OCI-LY3 (cell line): ENCODE results near the gene CD274.

Experiments used
- EZH2phosphoT487 ChIP-seq: fragments of 200-600 bp; shearing (Covaris generic); IDR thresholded peaks from 2 replicates; pipeline ENCODE4 v1.6.1; 2018; ENCODE audit warnings: antibody characterized with exemption, mixed run types, low read depth
- TF ChIP-seq, protein P1 (sequence below): fragments of 200-600, 300-600 bp; sonication (generic); IDR thresholded peaks from 2 replicates; pipeline ENCODE4 v1.5.1; 2014; ENCODE audit warnings: antibody characterized with exemption, low read length, low read depth

DNA sequence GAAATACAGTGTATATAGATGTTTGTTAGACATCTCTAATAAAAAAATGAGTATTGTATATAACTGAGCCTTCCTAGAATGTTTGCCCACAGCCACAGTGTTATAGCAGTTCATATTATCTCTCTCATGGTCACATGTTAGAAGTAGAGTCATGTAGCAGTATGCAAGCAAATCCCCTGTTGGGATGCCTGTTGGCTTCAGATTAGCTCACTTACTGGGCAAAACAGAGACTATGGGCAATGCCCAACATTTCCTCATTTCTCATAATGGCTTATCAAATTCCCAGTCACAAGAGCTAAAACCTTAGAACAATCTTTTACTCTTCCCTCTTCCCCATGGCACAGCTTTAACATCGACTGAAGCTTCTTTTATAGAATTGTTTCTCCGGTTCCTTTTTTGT, 33.0 kb downstream of the CD274 start:
- TF ChIP-seq, protein P1, sequence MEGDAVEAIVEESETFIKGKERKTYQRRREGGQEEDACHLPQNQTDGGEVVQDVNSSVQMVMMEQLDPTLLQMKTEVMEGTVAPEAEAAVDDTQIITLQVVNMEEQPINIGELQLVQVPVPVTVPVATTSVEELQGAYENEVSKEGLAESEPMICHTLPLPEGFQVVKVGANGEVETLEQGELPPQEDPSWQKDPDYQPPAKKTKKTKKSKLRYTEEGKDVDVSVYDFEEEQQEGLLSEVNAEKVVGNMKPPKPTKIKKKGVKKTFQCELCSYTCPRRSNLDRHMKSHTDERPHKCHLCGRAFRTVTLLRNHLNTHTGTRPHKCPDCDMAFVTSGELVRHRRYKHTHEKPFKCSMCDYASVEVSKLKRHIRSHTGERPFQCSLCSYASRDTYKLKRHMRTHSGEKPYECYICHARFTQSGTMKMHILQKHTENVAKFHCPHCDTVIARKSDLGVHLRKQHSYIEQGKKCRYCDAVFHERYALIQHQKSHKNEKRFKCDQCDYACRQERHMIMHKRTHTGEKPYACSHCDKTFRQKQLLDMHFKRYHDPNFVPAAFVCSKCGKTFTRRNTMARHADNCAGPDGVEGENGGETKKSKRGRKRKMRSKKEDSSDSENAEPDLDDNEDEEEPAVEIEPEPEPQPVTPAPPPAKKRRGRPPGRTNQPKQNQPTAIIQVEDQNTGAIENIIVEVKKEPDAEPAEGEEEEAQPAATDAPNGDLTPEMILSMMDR = no peak
- no peak for TF ChIP-seq EZH2phosphoT487
